HG02642 (cell line): ENCODE measurements around the gene TUBG1.
"Not testable (repeated sequence)": the region's sequence is repeated elsewhere in the genome, so short reads cannot be mapped to it uniquely, and the experiment has no call there.

Experiments used
- ATAC-seq: cut with Tn5 transposase; IDR thresholded peaks from one replicate; pipeline ENCODE4 v1.9.1; 2021; ENCODE audit warnings: mild to moderate bottlenecking; ENCODE audit not compliant: unreplicated experiment, poor library complexity

The TUBG1 gene

DNA sequence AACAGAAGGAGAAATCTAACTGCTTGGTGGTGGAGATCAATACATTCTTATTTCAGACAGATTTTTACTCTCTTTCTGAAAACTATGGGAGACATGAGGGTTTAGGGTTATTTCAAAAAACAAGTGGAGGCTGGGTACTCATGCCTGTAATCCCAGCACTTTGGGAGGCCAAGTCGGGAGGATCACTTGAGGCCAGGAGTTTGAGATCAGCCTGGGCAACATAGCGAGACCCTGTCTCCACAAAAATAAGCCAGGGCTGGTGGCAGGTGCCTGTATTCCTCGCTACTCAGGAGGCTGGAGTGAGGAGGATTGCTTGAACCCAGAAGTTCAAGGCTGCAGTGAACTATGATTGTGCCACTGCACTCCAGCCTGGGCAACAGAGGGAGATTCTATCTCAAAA is 12.5 kb downstream of the TUBG1 start:
- not testable (repeated sequence) for ATAC-seq

DNA sequence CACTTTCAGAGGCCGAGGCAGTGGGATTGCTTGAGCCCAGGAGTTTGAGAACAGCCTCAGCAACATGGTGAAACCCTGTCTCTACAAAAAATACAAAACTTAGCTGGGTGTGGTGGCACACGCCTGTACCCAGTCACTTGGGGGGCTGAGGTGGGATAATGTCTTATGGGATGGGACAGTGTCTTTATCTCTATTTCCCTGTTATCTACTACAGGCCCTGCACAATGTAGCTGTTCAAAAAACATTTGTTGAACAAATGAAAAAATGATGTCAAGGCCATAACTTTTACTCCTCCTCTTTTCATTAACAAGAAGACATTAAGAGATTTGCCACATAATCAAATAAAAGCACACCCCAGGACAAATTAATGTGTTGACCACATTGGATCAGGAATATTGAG is 13.8 kb downstream of the TUBG1 start:
- no peak for ATAC-seq

DNA sequence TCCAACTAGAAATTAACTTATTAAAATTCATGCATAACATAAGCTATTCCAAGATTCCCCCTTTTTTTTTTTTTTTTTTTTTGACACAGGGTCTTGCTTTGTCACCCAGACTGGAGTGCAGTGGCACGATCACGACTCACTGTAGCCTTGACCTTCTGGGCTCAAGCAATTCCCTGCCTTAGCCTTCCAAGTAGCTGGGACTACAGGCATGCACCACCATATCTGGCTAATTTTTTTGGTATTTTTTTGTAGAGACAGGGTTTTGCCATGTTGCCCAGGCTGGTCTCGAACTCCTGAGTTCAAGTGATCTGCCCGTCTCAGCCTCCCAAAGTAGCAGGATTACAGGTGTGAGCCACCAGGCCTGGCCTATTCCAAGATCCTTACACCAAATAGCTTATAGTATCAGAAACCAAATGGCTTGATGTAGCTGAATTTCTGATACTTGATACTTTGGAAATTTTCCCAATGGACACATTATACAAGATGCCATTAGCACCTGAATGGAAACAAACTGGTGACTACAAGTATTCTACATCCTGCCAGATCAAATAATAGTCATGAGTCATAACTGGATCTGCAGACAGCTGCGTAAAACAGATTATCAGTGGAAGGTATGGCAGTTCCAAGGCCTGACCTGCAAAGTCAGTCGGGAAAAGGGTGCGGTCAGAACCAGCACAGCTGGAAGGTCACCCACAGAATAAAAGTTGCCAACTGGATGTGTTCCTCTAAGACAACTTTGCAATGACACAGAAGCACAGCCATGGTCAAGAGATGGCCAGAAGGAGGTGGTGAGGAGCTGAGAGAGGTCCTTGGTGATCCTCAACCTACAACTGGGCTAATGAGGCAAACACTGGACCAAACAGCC is 14.5 kb downstream of the TUBG1 start:
- no peak for ATAC-seq

DNA sequence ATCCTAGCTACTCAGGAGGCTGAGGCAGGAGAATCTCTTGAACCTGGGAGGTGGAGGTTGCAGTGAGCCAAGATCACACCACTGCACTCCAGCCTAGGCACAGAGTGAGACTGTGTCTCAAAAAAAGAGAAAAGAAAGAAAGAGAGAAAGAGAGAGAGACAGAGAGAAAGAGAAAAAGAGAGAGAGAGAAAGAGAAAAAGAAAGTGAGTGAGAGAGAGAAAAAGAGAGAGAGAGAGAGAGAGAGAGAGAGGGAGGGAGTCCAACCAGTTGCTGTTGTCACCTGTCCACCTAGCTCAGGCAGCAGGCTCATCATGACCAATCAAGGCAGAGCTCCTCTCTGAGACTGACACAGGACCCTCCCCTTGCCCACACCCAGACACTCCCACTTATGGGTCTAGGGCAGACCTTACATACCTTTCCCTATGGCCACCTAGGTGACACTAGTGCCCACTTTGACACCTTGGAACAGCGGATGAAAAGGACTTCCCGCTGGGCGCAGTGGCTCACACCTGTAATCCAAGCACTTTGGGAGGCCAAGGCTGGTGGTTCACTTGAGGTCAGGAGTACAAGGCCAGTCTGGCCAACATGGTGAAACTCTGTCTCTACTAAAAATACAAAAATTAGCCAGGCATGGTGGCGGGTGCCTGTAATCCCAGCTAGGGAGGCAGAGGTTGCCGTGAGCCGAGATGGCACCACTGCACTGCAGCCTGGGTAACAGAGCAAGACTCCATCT is 17.7 kb downstream of the TUBG1 start:
- not testable (repeated sequence) for ATAC-seq

DNA sequence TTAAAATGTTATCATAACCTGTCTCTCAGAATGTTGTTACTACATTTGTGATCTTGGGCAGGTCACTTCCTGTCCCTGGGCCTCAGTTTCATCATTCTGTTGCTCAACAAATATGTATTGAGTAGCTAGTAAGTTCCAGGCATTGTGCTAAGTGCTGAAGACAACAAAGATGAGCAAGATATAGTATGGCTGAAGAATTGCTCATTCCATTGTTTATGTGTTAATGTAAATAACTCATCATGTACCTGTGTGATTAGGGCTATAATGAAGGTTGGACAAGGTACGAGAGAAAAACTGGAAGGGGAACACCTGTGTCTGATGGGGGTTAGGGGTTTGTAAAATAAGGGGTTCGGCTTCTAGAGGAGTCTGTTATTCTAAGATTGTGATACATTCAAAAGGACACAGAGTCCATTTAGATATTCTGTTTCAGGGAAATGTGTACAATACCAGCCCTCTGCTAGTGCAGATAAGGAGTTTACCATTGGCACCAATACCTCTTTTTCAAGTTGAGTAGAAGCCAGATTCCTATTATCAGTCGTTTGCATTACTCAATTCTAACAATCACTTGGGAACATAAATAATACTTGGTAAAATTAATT is 20.0 kb downstream of the TUBG1 start:
- no peak for ATAC-seq

DNA sequence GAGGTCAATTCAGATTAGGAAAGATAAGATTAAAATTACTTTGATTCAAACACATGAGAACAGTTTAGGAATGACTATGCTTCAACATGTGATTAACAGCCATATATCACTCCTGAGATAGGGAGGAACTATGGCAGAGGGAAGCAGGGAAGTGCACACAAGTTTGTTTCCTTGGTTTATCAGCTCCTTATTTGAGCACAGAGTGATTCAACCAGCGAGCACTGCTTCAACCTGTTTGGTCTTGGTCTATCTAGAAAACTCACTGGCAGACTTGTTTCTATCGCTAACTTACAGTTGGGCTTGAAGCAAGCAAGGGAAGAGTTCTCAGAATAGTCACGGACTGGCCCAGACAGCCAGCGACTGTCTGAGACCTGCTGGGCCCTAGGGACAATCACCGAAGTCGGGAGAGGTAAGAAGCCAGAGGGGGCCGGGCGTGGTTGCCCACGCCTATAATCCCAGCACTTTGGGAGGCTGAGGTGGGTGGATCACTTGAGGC is 23.5 kb downstream of the TUBG1 start:
- ATAC-seq: no peak

DNA sequence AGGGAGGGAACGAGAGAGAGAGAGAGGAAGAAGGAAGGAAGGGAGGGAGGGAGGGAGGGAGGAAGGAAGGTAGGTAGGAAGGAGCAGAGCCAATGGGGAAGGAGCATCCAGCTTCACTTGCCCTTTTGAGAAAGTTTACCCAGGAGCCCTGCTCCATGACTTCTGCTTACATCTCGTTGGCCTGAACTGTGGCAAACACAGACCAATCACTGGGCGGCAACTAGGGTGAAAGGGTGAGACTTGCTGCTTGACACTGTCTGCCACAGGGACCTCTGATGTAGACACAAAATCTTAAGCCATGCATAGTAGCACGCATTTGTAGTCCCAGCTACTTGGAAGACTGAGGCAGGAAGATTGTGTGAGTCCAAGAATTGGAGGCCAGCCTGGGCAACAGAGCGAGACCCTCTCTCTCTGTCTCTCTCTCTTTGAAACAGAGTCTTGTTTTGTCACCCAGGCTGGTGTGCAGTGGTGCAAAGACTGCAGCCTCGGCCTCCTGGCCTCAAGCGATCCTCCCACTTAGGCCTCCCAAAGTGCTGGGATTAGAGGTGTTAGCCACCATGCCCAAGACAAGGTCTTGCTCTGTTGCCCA is 30.1 kb downstream of the TUBG1 start:
- ATAC-seq: no peak

DNA sequence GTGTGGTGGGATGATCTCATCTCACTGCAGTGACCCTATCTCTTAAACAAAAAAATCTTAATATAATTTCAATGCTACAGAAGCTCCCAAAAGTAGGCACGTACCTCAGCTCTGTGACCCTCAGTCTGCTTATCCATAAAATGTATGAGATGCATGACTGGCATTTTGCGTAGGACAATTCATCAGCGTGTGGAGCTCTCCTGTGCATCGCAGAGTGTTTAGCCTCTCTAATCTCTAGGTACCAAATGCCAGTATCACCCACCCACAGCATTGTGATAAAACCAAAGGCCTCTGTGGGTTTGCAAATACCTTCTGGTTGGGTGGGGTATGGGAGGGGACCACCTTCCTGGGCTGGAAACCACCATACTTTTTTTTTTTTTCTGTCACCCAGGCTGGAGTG is 30.6 kb downstream of the TUBG1 start:
- ATAC-seq: no peak

DNA sequence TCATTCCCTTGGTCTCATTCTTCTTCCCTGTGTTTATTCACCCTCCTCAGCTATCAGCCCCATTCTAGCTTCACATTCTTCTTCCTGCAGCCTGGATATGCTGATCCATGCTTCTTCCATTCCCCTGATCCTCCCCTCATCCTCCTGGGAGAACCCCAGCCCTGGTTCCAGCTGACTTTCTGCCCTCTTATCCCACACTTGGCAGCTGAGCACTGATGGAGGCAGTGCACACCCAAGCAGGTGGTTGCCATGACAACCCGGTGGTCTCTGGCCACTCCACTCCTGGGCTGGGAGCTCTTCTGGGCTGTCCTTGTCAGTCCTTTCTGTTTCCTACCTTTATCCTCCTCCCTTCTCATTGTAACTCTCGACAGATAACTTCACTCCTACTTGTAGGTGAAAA is 32.9 kb downstream of the TUBG1 start:
- no peak for ATAC-seq

DNA sequence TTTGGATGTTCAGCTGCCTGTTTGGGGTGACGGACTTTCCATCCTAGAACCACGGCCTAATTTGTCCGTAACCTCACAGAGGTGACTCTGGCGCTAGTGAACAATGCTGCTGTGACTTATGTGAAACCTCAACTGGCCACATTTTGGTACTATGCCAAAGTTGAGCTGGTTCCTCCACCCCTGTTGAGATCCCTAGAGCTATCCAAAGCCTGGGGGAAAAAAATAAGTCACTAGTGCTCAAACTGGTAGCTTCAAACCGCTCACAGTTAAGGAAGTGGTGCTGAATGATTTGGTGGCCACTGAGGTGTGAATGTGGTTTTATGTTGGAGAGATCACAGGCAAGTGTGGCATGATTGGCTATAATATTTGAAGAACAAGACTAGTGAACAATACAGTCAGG is 38.3 kb downstream of the TUBG1 start:
- ATAC-seq: no peak

DNA sequence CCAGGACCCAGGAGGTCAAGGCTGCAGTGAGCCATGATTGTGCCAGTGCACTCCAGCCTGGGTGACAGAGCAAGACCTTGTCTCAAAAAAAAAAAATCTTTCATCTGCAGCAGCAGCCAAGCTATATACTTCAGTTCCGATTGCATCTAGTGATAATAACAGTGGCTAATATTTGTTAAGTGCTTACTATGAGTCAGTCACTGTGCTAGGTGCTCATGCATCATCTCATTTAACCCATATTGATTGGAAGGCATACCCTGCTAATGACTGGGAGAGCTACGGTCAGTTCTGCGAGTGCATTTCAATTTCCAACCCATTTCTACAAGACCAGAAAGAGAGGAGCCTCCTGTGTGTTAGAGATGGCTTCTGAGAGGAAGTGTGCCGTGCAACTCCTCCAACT is 41.9 kb downstream of the TUBG1 start:
- no peak for ATAC-seq

DNA sequence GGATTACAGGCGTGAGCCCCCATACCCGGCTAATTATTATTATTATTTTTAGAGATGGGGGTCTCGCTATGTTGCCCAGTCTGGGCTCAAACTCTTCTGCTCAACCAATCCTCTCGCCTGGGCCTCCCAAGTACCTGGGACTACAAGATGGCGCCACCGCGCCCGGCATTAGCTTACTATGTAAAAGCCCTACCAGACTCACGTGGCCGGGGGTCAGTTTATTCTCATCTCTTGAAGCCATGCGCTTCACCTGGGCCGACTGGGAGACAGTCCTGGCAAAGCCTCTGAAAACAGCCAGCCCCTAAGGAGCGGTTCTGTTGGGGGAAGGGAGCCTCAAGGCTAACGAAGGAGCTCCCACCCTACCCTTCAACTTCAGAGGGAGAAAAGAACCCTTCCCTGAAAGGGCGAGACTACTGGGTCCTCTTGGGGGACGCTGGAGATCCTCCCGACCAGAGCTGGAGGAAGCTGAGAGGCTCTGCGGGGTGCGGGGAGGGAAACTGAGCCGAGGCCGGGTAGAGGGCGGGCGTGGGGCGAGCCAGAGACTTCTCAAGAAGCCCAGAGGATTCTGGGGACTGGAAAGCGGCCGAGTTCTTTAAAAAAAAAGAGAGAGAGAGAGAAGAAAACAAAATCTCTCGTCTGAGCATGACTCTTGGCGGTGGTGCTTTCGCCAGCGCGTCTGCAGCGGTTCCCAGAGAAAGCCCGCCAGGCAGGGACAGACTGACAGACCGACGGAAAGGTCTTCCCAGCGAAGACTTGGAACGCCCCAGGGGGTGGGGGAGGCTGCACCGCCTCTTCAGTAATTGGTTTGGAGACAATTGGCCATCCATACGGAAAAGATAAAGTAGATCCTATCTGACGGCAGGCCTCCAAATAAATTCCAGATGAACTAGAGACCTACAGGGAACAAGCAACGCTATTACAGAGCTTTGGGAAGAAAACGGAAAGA is 44.0 kb downstream of the TUBG1 start:
- ATAC-seq: no peak

DNA sequence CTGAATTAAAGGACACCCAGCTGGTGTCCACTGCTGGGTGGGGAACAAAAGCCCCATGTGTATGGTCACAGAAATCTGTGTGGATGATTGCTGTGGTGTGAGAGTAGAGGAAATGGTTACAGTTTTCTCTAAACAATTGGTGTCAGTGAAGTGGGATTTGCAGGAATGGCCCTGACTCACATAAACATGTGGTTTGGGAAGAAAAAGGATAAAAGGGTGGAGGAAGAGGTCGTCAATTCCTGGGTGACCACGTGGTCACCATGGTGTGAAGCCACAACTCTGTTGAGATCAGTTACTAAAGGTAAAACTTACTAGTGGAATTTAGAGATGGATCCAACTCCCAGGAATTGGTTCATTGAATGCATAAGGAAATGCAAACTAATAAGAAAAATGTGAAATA is 46.0 kb downstream of the TUBG1 start:
- ATAC-seq: no peak

DNA sequence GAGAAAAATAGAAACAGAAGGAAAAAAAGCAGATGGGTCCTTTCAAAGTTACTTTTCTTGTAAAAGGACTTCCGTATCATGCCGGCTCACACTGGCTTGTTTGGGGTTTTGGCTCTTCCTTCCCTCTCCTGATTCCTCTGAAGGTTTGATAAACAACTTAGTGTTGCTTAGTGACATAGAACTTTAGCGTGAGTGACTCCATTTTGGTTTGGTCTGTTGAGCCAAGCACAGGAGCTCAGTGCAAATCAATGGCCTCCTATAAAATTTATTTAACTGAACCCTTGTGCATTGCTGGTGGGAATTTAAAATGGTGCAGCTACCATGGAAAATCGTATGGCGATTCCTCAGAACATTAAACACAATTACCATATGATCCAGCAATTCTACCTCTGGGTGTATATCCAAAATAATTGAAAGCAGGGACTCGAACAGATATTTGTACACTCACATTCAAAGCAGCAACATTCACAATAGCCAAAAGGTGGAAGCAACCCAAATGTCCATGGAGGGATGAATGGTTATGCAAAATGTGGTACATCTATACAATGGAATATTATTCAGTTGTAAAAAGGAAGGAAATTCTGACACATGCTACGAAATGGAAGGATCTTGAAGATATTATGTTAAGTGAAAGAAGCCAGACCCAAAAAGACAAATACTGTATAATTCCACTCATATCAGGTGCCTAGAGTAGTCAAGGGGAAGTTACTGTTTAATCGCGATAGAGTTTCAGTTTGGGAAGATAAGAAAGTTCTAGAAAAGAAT is 48.5 kb downstream of the TUBG1 start:
- no peak for ATAC-seq

DNA sequence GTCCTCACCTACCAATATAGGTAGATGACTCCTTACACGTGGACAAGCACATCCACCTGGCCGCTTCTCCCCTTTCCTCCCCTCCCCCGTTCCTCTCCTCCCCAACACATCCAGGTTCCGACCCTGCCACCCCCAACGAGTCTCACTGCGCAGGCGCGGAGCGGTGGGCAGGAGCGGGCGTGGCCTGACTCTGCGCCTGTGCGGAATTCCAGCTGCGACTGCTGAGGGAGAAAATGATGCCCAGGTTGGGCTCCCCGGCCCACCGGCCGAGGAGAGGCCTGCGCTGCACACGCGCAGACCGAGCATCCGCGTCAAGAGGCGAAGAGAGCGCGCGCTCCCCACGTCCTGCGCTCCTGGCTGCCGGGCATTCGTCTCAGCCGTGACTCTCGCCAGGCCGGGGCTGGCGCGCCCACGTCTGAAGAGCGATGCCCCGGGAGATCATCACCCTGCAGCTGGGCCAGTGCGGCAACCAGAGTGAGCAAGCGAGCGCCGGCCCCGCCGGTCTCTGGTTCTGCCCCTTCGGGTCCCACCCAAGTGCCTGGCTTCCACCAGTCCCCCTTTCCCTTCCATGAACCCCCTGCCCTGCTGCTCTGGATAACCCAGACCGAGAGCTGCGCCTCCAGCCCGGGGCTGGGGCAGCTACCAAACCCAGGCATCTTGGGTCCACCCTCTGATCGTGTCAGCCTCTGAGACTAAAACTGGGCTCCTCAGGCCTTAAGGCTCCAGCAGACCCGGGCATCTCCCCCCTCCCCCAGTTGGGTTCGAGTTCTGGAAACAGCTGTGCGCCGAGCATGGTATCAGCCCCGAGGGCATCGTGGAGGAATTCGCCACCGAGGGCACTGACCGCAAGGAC is 49.8 kb downstream of the TUBG1 start, which contains the start of gene TUBG2:
Gene TUBG2 (plus strand): TSS at position 206 of the 853 bp plus-strand sequence. CDS start 220 bp downstream, at position 426.
- ATAC-seq: peak; percentile 64

DNA sequence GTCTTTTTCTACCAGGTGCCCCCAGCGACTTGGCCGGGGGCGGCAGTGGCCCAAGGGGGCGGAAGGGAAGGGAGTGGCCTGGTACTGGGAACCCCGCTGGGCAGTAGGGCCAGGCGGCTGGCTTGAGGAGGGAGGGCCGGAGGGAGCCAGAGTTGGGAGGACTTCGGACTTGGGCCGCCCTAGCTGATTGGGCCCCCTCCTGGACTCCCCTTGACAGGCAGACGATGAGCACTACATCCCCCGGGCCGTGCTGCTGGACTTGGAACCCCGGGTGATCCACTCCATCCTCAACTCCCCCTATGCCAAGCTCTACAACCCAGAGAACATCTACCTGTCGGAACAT is 50.4 kb downstream of the TUBG1 start:
- ATAC-seq: not testable (repeated sequence)

DNA sequence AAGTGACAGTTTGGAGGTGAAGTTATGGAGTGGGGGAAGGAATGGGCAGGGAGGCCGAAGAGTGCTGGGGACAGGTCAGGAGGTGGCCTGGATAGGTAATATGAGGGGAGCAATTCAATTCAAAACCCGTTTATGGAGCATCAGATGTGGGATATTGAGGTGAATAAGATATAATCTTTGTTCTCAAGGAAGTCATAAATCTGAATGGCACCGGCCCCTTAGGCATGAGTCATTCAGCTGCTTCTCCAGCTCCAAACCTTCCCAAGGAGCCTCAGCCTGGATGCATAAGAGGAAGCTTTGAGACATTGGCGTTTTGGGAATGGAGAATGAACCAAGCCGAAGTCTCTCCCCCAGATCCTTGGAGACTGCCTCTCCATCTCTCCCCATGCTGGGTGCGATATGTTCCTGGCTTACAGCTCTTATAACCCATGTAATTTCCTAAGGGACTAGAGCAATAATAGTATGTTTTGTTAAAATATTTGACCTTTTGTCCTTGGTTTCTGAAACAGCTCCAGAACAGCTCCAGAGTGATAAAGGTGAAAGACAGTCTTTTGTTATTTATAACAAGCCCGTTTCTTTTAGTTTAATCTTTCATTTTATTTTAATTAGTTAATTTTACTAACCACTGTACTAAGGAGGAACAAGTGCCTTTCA is 51.3 kb downstream of the TUBG1 start:
- ATAC-seq: no peak
